ENCODE measurements around the gene RNF2. TPM values are rescaled to one million over a fixed set of nuclear protein-coding genes. Genes with fewer than 3 reads are reported as not detected.

Gene RNF2
- polyA plus RNA-seq, 1 donor from 2014 or later = 49.2 TPM

GRCh38 chr1:185016880-185017279 lies 28.5 kb upstream of the RNF2 start:
- H3K9ac ChIP-seq (ENCODE audit: low read length) = no peak overlapping the region
- H3K9me3 ChIP-seq (ENCODE audit: low read length) = no peaks in the 10 kb centered on the region
- no peaks in the 10 kb centered on the region for H3K79me2 ChIP-seq (replicated peaks; ENCODE audit: insufficient read depth, low read length)
- H3K36me3 ChIP-seq (ENCODE audit: insufficient read depth, low read length) = no peaks in the 10 kb centered on the region
- H4K20me1 ChIP-seq (ENCODE audit: insufficient read depth) = no peaks in the 10 kb centered on the region
- no peak overlapping the region for H3K4me3 ChIP-seq (ENCODE audit: low read length)
- no peaks in the 10 kb centered on the region for H3K9me2 ChIP-seq (ENCODE audit: insufficient read depth, low read length)
- no peaks in the 10 kb centered on the region for H3F3A ChIP-seq (ENCODE audit: insufficient read depth, low read length, poor library complexity, severe bottlenecking)
- no peak overlapping the region for H3K27ac ChIP-seq (ENCODE audit: low read length)
- no peak for TF ChIP-seq TAF1 (IDR thresholded peaks at IDR 0.05; ENCODE audit: low read depth)
- TF ChIP-seq EP300 (conservative IDR thresholded peaks at IDR 0.05; ENCODE audit: poor library complexity, severe bottlenecking) = no peak
- no peak for TF ChIP-seq CTCF (IDR thresholded peaks at IDR 0.05; ENCODE audit: poor library complexity, severe bottlenecking)
- TF ChIP-seq MXI1 (conservative IDR thresholded peaks at IDR 0.05; ENCODE audit: poor library complexity, severe bottlenecking) = no peak
- no peak overlapping the region for H3K4me2 ChIP-seq (ENCODE audit: low read length)
- H2AFZ ChIP-seq (ENCODE audit: low read depth, low read length) = no peak overlapping the region
- H3K27me3 ChIP-seq (ENCODE audit: insufficient read depth, low read depth, low read length) = peaks cover 3% of the 10 kb centered on the region

- H3F3A ChIP-seq (ENCODE audit: insufficient read depth, low read length, poor library complexity, severe bottlenecking) = no peaks in the 10 kb centered on the region
- no peak overlapping the region for H2AFZ ChIP-seq (ENCODE audit: low read depth, low read length)
- no peak for TF ChIP-seq TAF1 (IDR thresholded peaks at IDR 0.05; ENCODE audit: low read depth)
- TF ChIP-seq RAD21 (conservative IDR thresholded peaks at IDR 0.05) = no peak
- no peak for TF ChIP-seq SMC3 (conservative IDR thresholded peaks at IDR 0.05; ENCODE audit: poor library complexity)
- no peak for TF ChIP-seq EZH2 (IDR thresholded peaks at IDR 0.05; ENCODE audit: borderline replicate concordance, insufficient read depth, low read length, poor library complexity, severe bottlenecking)
- no peak overlapping the region for H3K9ac ChIP-seq (ENCODE audit: low read length)
- H3K79me2 ChIP-seq (replicated peaks; ENCODE audit: insufficient read depth, low read length) = no peaks in the 10 kb centered on the region
- no peaks in the 10 kb centered on the region for H3K9me3 ChIP-seq (ENCODE audit: low read length)
- H3K36me3 ChIP-seq (ENCODE audit: insufficient read depth, low read length) = no peaks in the 10 kb centered on the region
- H3K4me2 ChIP-seq (ENCODE audit: low read length) = no peak overlapping the region
- peaks cover 3% of the 10 kb centered on the region for H3K27me3 ChIP-seq (ENCODE audit: insufficient read depth, low read depth, low read length)
- H3K4me3 ChIP-seq (ENCODE audit: low read length) = no peak overlapping the region
- H4K20me1 ChIP-seq (ENCODE audit: insufficient read depth) = no peaks in the 10 kb centered on the region
- H3K27ac ChIP-seq (ENCODE audit: low read length) = no peak overlapping the region
- no peaks in the 10 kb centered on the region for H3K9me2 ChIP-seq (ENCODE audit: insufficient read depth, low read length)
These were observed 28.0 kb upstream of the RNF2 start for GRCh38 chr1:185017338-185017737.

- H3K79me2 ChIP-seq (replicated peaks; ENCODE audit: insufficient read depth, low read length) = no peaks in the 10 kb centered on the region
- H2AFZ ChIP-seq (ENCODE audit: low read depth, low read length) = no peak overlapping the region
- TF ChIP-seq MXI1 (conservative IDR thresholded peaks at IDR 0.05; ENCODE audit: poor library complexity, severe bottlenecking) = no peak
- TF ChIP-seq SMC3 (conservative IDR thresholded peaks at IDR 0.05; ENCODE audit: poor library complexity) = no peak
- no peak for TF ChIP-seq REST (IDR thresholded peaks at IDR 0.05; ENCODE audit: borderline replicate concordance)
- TF ChIP-seq EZH2 (IDR thresholded peaks at IDR 0.05; ENCODE audit: borderline replicate concordance, insufficient read depth, low read length, poor library complexity, severe bottlenecking) = no peak
- no peak for TF ChIP-seq EP300 (conservative IDR thresholded peaks at IDR 0.05; ENCODE audit: poor library complexity, severe bottlenecking)
- TF ChIP-seq POLR2AphosphoS5 (IDR thresholded peaks at IDR 0.05) = no peak
- no peak for TF ChIP-seq RAD21 (conservative IDR thresholded peaks at IDR 0.05)
- TF ChIP-seq CTCF (IDR thresholded peaks at IDR 0.05; ENCODE audit: poor library complexity, severe bottlenecking) = no peak
- TF ChIP-seq TAF1 (IDR thresholded peaks at IDR 0.05; ENCODE audit: low read depth) = no peak
These were observed 27.4 kb upstream of the RNF2 start for GRCh38 chr1:185017966-185018365.

More at GRCh38 chr1:185017966-185018365, 27.4 kb upstream of the RNF2 start:
- Histone ChIP-seq H3K9me3 (ENCODE audit: low read length) (no peaks in the 10 kb centered on the region), H3K9ac (ENCODE audit: low read length) (no peak overlapping the region), H3K4me2 (ENCODE audit: low read length) (no peak overlapping the region), H3K27me3 (ENCODE audit: insufficient read depth, low read depth, low read length) (peaks cover 3% of the 10 kb centered on the region), H3F3A (ENCODE audit: insufficient read depth, low read length, poor library complexity, severe bottlenecking) (no peaks in the 10 kb centered on the region), H4K20me1 (ENCODE audit: insufficient read depth) (no peaks in the 10 kb centered on the region), H3K4me3 (ENCODE audit: low read length) (no peak overlapping the region), H3K9me2 (ENCODE audit: insufficient read depth, low read length) (no peaks in the 10 kb centered on the region), H3K36me3 (ENCODE audit: insufficient read depth, low read length) (no peaks in the 10 kb centered on the region), H3K27ac (ENCODE audit: low read length) (no peak overlapping the region)
